Measurements from ENCODE around the gene ARHGEF1. TPM values are rescaled to one million over a fixed set of nuclear protein-coding genes. Genes with fewer than 3 reads are reported as not detected.

The ARHGEF1 gene
- total RNA-seq, 3 donors from 2014 or later (not counting 1 experiment from before 2014, with no cell fraction given): 1,177 to 1,409 (median 1,354) TPM

GRCh38 chr19:41868989-41869300 lies 14.0 kb upstream of the ARHGEF1 start:
- no peaks in the 10 kb centered on the region for H3K27me3 ChIP-seq (ENCODE audit: control insufficient read depth, insufficient read depth, low read length)
- DNase-seq: no peak
- Mint-ChIP-seq H3K4me3 (no peak overlapping the region), H3K36me3 (no peaks in the 10 kb centered on the region), H3K9me3 (no peaks in the 10 kb centered on the region), H3K4me1 (peaks cover 32 to 55% of the 10 kb centered on the region in 2 donors), H3K27ac (peak overlapping the region; percentile 23 to 52), H3K27me3 (ENCODE audit: low read depth in 2 of 2) (no peaks in the 10 kb centered on the region)
- no peaks in the 10 kb centered on the region for H3K9me3 ChIP-seq (ENCODE audit: control insufficient read depth, insufficient read depth, low read length)
- intact Hi-C loops (cut with micrococcal nuclease): no loop called here
- ATAC-seq: no peak
- no peak for TF ChIP-seq CTCF (IDR thresholded peaks at IDR 0.05)
- WGBS (ENCODE audit: insufficient coverage): 96% methylated on average over 12 of the region's 12 CpGs
- no peak overlapping the region for H3K4me3 ChIP-seq (ENCODE audit: low read length)
- H3K27ac ChIP-seq (ENCODE audit: low read length): no peak overlapping the region
- H3K36me3 ChIP-seq (ENCODE audit: control insufficient read depth, insufficient read depth, low read length): peaks cover 47% of the 10 kb centered on the region
- H3K4me1 ChIP-seq (ENCODE audit: control insufficient read depth, insufficient read depth, low read length): peaks cover 77% of the 10 kb centered on the region

GRCh38 chr19:41869374-41869955 lies 13.5 kb upstream of the ARHGEF1 start:
- no peak for TF ChIP-seq CTCF (IDR thresholded peaks at IDR 0.05)
- Mint-ChIP-seq H3K9me3 (no peaks in the 10 kb centered on the region), H3K4me1 (peaks cover 29 to 50% of the 10 kb centered on the region in 2 donors), H3K36me3 (no peaks in the 10 kb centered on the region), H3K27me3 (ENCODE audit: low read depth in 2 of 2) (no peaks in the 10 kb centered on the region), H3K27ac (peak overlapping the region; percentile 95 to 97), H3K4me3 (no peak overlapping the region)
- WGBS (ENCODE audit: insufficient coverage): 88% methylated on average over 13 of the region's 13 CpGs
- peak overlapping the region; percentile 79 for H3K27ac ChIP-seq (ENCODE audit: low read length)
- H3K27me3 ChIP-seq (ENCODE audit: control insufficient read depth, insufficient read depth, low read length): no peaks in the 10 kb centered on the region
- no peak overlapping the region for H3K4me3 ChIP-seq (ENCODE audit: low read length)
- intact Hi-C loops (cut with micrococcal nuclease): no loop called here
- no peaks in the 10 kb centered on the region for H3K9me3 ChIP-seq (ENCODE audit: control insufficient read depth, insufficient read depth, low read length)
- H3K36me3 ChIP-seq (ENCODE audit: control insufficient read depth, insufficient read depth, low read length): peaks cover 42% of the 10 kb centered on the region
- ATAC-seq: no peak
- H3K4me1 ChIP-seq (ENCODE audit: control insufficient read depth, insufficient read depth, low read length): peaks cover 77% of the 10 kb centered on the region
- no peak for DNase-seq

GRCh38 chr19:41870401-41870873 lies 12.5 kb upstream of the ARHGEF1 start:
- no peaks in the 10 kb centered on the region for H3K36me3 Mint-ChIP-seq
- TF ChIP-seq CTCF (IDR thresholded peaks at IDR 0.05): no peak
- H3K4me1 Mint-ChIP-seq: peaks cover 30 to 51% of the 10 kb centered on the region in 2 donors
- H3K27ac Mint-ChIP-seq: peak overlapping the region; percentile 95 to 97
- peak overlapping the region; percentile 17 for H3K4me3 Mint-ChIP-seq
- intact Hi-C loops (cut with micrococcal nuclease): no loop called here
- Histone ChIP-seq H3K36me3 (ENCODE audit: control insufficient read depth, insufficient read depth, low read length) (peaks cover 33% of the 10 kb centered on the region), H3K27me3 (ENCODE audit: control insufficient read depth, insufficient read depth, low read length) (no peaks in the 10 kb centered on the region), H3K9me3 (ENCODE audit: control insufficient read depth, insufficient read depth, low read length) (no peaks in the 10 kb centered on the region), H3K4me1 (ENCODE audit: control insufficient read depth, insufficient read depth, low read length) (peaks cover 81% of the 10 kb centered on the region), H3K4me3 (ENCODE audit: low read length) (no peak overlapping the region), H3K27ac (ENCODE audit: low read length) (peak overlapping the region; percentile 79)
- peak in 1 of 2 donors; percentile 31 for DNase-seq
- no CpG with 5 or more reads among the region's 3 CpGs for WGBS (ENCODE audit: insufficient coverage)
- no peaks in the 10 kb centered on the region for H3K9me3 Mint-ChIP-seq
- no peaks in the 10 kb centered on the region for H3K27me3 Mint-ChIP-seq (ENCODE audit: low read depth in 2 of 2)
- ATAC-seq: no peak

Measured in natural killer cell (primary cell).